OCI-LY7 (cell line): ENCODE measurements around the gene LGALS1. TPM values are rescaled to one million over a fixed set of nuclear protein-coding genes. Genes with fewer than 3 reads are reported as not detected.
A peak's percentile ranks its signal among the peaks of the same experiment; 100 is the strongest.

ENCODE experiments used
- BruUV-seq: library from RNA; stranded (reverse); fragments of 400-500 nt; replicated peaks from 2 replicates; lab custom pipeline; 2021; lab: Mats Ljungman, UMichigan
- CTCF ChIA-PET: fragments of 300-600 bp; sonication (Branson Sonifier 250); formaldehyde crosslinking; loops from one replicate; lab custom pipeline; 2022; ENCODE audit warnings: antibody characterized with exemption; ENCODE audit not compliant: unreplicated experiment; lab: Charles Lee
- POLR2A ChIA-PET: fragments of 300-600 bp; sonication (Branson Sonifier 250); formaldehyde crosslinking; loops from one replicate; lab custom pipeline; 2022; ENCODE audit warnings: antibody characterized with exemption; lab: Charles Lee
- DNase-seq: peaks from one replicate; pipeline ENCODE4 v3.0.0-alpha.2; 2015; ENCODE audit warnings: low spot score
- H2AFZ ChIP-seq: fragments of 200-600 bp; sonication (generic), shearing (Covaris generic); 2 replicates; pipeline ENCODE4 v1.6.1; 2014; ENCODE audit warnings: mild to moderate bottlenecking, antibody characterized with exemption, low read length, moderate library complexity
- H3K27ac ChIP-seq: fragments of 200-600 bp; sonication (generic); 2 replicates; pipeline ENCODE4 v1.5.1; 2014; ENCODE audit warnings: mixed run types, low read depth, mild to moderate bottlenecking, moderate library complexity, low read length, inconsistent platforms; ENCODE audit not compliant: poor library complexity, severe bottlenecking
- H3K36me3 ChIP-seq: fragments of 200-600 bp; sonication (generic); 2 replicates; pipeline ENCODE4 v1.6.1; 2014; ENCODE audit warnings: mild to moderate bottlenecking, antibody characterized with exemption, low read length, moderate library complexity, mixed read lengths; ENCODE audit not compliant: insufficient read depth
- H3K4me1 ChIP-seq: fragments of 200-600 bp; sonication (generic); 2 replicates; pipeline ENCODE4 v1.5.1; 2014; ENCODE audit warnings: mild to moderate bottlenecking, low read length; ENCODE audit not compliant: insufficient read depth, poor library complexity, severe bottlenecking
- H3K4me2 ChIP-seq: fragments of 200-600 bp; sonication (generic); 2 replicates; pipeline ENCODE4 v1.6.1; 2014; ENCODE audit warnings: mild to moderate bottlenecking, low read length
- H3K4me3 ChIP-seq: fragments of 200-600 bp; sonication (generic); 2 replicates; pipeline ENCODE4 v1.5.1; 2014; ENCODE audit warnings: mild to moderate bottlenecking, low read depth, low read length; ENCODE audit not compliant: poor library complexity, severe bottlenecking
- H3K79me2 ChIP-seq: fragments of 200-600 bp; sonication (generic); 2 replicates; pipeline ENCODE4 v1.6.1; 2016; ENCODE audit warnings: low read depth, mild to moderate bottlenecking, low read length, moderate library complexity, mixed read lengths; ENCODE audit not compliant: insufficient read depth
- H3K9me2 ChIP-seq: fragments of 200-600 bp; sonication (generic); 2 replicates; pipeline ENCODE4 v1.6.1; 2016; ENCODE audit warnings: mild to moderate bottlenecking, low read length, mixed read lengths; ENCODE audit not compliant: insufficient read depth
- H3K9me3 ChIP-seq: fragments of 200-600 bp; sonication (generic); 2 replicates; pipeline ENCODE4 v1.6.1; 2014; ENCODE audit warnings: mild to moderate bottlenecking, mixed run types, low read length, mixed read lengths
- H4K20me1 ChIP-seq: fragments of 200-600 bp; sonication (generic); 2 replicates; pipeline ENCODE4 v1.6.1; 2014; ENCODE audit warnings: mild to moderate bottlenecking, antibody characterized with exemption, low read length, moderate library complexity, mixed read lengths; ENCODE audit not compliant: insufficient read depth
- EZH2phosphoT487 ChIP-seq: fragments of 200-600 bp; sonication (generic); IDR thresholded peaks from 2 replicates; pipeline ENCODE4 v1.6.1; 2018; ENCODE audit warnings: low read depth, borderline replicate concordance, mild to moderate bottlenecking, mixed run types, antibody characterized with exemption, low read length, moderate library complexity, mixed read lengths
- intact Hi-C: fragments of 100-400 bp; cut with micrococcal nuclease; formaldehyde crosslinking; loops from one replicate; pipeline ENCODE4 v1.10.0; 2022; ENCODE audit not compliant: unreplicated experiment
- total RNA-seq, 2 experiments: library from RNA; depleted of rRNA in 1 of 2; stranded (reverse); fragments of >200 nt in 1 of 2; shearing (Covaris generic) in 1 of 2; gene quantifications; 2 replicates each; pipeline ENCODE4 v1.2.3, GENCODE V29; 2014 to 2022
- TF ChIP-seq, protein P1 (sequence below): fragments of 200-600 bp; sonication (generic); conservative IDR thresholded peaks from 2 replicates; pipeline ENCODE4 v1.5.1; 2014; ENCODE audit warnings: mild to moderate bottlenecking, antibody characterized with exemption, low read length, moderate library complexity, mixed read lengths

LGALS1 gene
- total RNA-seq, 2 experiments from 2014 or later: 57.3 to 93.1 TPM

- Histone ChIP-seq H3K4me2 (peak overlapping the region; percentile 88), H3K4me1 (peaks cover 43% of the 10 kb centered on the region), H3K36me3 (no peaks in the 10 kb centered on the region), H3K9me2 (no peaks in the 10 kb centered on the region), H2AFZ (peak overlapping the region; percentile 53), H3K79me2 (no peaks in the 10 kb centered on the region), H4K20me1 (no peaks in the 10 kb centered on the region), H3K4me3 (peak overlapping the region; percentile 63), H3K9me3 (no peaks in the 10 kb centered on the region), H3K27ac (peak overlapping the region; percentile 80)
- no peak for TF ChIP-seq EZH2phosphoT487
- TF ChIP-seq, protein P1, sequence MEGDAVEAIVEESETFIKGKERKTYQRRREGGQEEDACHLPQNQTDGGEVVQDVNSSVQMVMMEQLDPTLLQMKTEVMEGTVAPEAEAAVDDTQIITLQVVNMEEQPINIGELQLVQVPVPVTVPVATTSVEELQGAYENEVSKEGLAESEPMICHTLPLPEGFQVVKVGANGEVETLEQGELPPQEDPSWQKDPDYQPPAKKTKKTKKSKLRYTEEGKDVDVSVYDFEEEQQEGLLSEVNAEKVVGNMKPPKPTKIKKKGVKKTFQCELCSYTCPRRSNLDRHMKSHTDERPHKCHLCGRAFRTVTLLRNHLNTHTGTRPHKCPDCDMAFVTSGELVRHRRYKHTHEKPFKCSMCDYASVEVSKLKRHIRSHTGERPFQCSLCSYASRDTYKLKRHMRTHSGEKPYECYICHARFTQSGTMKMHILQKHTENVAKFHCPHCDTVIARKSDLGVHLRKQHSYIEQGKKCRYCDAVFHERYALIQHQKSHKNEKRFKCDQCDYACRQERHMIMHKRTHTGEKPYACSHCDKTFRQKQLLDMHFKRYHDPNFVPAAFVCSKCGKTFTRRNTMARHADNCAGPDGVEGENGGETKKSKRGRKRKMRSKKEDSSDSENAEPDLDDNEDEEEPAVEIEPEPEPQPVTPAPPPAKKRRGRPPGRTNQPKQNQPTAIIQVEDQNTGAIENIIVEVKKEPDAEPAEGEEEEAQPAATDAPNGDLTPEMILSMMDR: no peak
- POLR2A ChIA-PET: interaction anchor here (2.0 kb wide), 1 partner anchor 20 kb away, joined by 5 read pairs; the partner anchor contains the start of gene PDXP
- no peak for DNase-seq
- CTCF ChIA-PET: interaction anchor here (0.6 kb wide), 2 partner anchors 15 to 17 kb away, joined by 3 to 8 read pairs; no protein-coding TSS in a partner anchor
- BruUV-seq: TSS peak; percentile 88
- intact Hi-C loops: loop anchor here (1.0 to 5.0 kb wide), 2 partner anchors 17 to 70 kb away; partner anchors contain the start of gene GGA1
These were observed 2.1 kb downstream of the LGALS1 start for GRCh38 chr22:37677493-37677974.

DNA sequence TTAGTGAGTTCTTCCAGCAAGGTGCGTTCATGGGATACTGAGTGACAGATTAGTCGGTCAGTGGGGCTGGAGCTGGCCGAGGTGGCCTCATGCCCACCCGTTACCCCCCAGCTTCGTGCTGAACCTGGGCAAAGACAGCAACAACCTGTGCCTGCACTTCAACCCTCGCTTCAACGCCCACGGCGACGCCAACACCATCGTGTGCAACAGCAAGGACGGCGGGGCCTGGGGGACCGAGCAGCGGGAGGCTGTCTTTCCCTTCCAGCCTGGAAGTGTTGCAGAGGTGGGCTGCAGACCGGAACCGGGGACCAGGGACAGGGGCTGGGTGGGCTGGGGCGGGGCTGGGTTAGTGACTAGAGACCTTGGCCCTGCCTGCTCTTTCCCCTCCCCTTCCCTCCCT lies 2.9 kb downstream of the LGALS1 start:
- Histone ChIP-seq H3K4me3 (no peak overlapping the region), H4K20me1 (no peaks in the 10 kb centered on the region), H3K9me2 (no peaks in the 10 kb centered on the region), H3K9me3 (no peaks in the 10 kb centered on the region), H3K79me2 (no peaks in the 10 kb centered on the region), H3K4me1 (peaks cover 40% of the 10 kb centered on the region), H3K27ac (no peak overlapping the region), H3K4me2 (peak overlapping the region; percentile 29), H2AFZ (no peak overlapping the region), H3K36me3 (no peaks in the 10 kb centered on the region)
- CTCF ChIA-PET: interaction anchor here (0.6 kb wide), 1 partner anchor 121 kb away, joined by 3 read pairs; no protein-coding TSS in a partner anchor
- TF ChIP-seq, protein P1: no peak
- no peak for TF ChIP-seq EZH2phosphoT487
- DNase-seq: no peak
- intact Hi-C loops: loop anchor here (5.0 kb wide), 1 partner anchor 71 kb away; the partner anchor contains the start of gene GGA1
- POLR2A ChIA-PET: interaction anchor here (0.5 kb wide), 1 partner anchor 60 kb away, joined by 3 read pairs; no protein-coding TSS in a partner anchor
- no TSS peak for BruUV-seq

- Histone ChIP-seq H2AFZ (no peak overlapping the region), H3K36me3 (no peaks in the 10 kb centered on the region), H3K27ac (no peak overlapping the region), H3K4me2 (no peak overlapping the region), H4K20me1 (no peaks in the 10 kb centered on the region), H3K79me2 (no peaks in the 10 kb centered on the region), H3K4me3 (no peak overlapping the region), H3K4me1 (peaks cover 41% of the 10 kb centered on the region), H3K9me2 (no peaks in the 10 kb centered on the region), H3K9me3 (no peaks in the 10 kb centered on the region)
- ChIA-PET POLR2A (interaction anchor here (0.7 to 1.8 kb wide), 2 partner anchors 36 to 53 kb away, joined by 3 to 4 read pairs; no protein-coding TSS in a partner anchor), CTCF (interaction anchor here (2.5 kb wide), 1 partner anchor 37 kb away, joined by 16 read pairs; no protein-coding TSS in a partner anchor)
- TF ChIP-seq EZH2phosphoT487: no peak
- TF ChIP-seq, protein P1: no peak
- intact Hi-C loops: loop anchor here (5.0 kb wide), 1 partner anchor 72 kb away; the partner anchor contains the start of gene GGA1
- no peak for DNase-seq
- no TSS peak for BruUV-seq
These were observed 4.2 kb downstream of the LGALS1 start for GRCh38 chr22:37679670-37680069.
